Superior temporal gyrus (tissue), 1 donor: ENCODE data around the gene RPS3.

Source experiments
- DNase-seq: peaks from one replicate; pipeline ENCODE4 v3.0.0-alpha.2; 2016; ENCODE audit errors: extremely low spot score

RPS3 gene

GRCh38 chr11:75420224-75421034, 21.1 kb downstream of the RPS3 start:
- no peak for DNase-seq

DNA sequence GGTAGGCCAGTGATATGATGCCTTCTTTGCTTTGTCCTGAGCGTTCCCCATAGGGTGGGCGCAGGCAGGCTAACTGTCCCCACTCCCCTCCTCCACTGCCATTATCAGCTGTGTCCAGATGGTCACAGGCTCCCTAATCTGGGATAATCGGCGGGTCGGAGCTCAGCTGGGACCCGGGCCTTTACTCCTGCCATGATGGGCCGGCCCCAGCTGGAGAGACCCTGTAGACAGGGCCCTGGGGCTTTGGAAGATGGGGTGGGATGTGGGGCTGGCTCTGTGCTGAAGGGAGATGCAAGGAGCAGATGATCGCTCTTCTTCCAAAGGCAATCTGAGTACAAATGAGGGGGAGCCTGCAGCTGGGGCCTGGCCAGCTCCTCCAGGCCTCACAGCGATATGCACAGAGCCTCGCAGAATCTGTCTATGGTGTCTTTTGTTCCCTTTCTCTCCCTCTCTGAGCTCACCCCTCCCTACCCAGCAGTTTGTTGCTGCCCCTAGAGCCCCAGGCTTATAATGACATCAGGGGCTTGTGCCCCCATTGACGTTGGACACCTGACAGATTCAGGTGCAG, 21.8 kb downstream of the RPS3 start:
- peak; percentile 70 for DNase-seq

- no peak for DNase-seq
Measured at GRCh38 chr11:75421902-75422247, 22.6 kb downstream of the RPS3 start.

- peak; percentile 9 for DNase-seq
Measured at GRCh38 chr11:75422248-75423231, 23.2 kb downstream of the RPS3 start.

DNA sequence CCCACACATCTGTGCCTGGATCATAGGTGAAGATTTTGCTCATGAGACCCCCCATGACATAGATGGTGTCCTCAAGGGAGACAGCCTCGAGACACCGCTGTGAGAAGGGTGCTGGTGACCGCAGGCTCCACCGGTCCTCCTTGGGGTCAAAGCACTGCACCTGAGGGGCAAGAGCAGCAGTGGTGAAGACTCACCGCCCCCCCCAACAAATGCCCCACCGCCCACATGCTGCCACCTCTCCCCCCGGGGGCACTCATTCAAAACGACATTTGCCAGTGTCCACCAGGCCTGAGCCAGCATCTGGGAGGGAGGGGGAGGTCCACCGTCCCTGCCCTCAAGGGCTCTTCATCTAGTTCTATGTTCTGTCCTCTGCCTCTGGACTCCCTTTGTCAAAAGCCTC, 24.4 kb downstream of the RPS3 start:
- DNase-seq, result no peak

DNA sequence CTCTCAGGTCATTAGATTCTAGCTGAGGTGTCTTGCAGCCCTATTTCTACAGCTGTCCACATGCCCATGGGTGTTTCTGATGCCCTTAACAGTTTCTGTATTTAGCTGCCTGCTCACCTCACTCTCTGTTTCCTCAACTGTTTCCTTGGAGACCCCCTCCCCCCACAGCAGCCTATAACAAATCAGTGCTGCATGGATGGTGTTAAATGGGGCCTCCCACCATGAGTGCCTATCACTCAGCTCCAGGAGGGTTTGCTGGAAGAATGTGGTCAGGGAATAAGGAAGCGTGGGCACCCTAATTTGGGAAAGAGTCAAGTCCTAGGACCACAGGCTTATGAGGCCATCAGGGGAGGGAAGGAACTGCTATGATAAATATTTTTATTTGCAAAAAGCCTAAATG, 25.1 kb downstream of the RPS3 start:
- DNase-seq, result no peak

- no peak for DNase-seq
Measured at GRCh38 chr11:75425422-75425821, 26.1 kb downstream of the RPS3 start.

DNA sequence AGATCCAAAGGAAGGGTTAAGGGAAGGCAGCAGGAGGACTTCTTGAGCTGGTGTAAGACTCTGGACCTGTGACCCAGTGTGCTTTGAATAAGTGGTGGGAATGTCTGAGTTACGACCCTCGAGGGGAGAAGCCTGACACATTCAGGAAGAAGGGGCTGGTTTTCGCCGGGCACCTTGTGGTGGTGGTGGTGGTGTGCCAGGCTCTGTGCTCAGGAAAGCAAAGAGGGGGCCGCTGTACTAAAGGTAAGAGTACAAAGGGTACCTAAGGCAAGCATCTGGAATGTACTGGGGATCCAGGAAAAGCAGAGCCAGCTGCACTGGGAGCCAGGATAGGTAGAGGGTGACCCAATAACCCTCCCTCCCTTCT, 27.4 kb downstream of the RPS3 start:
- DNase-seq, result no peak

- DNase-seq, result no peak
Measured at GRCh38 chr11:75427181-75427580, 27.9 kb downstream of the RPS3 start.

DNA sequence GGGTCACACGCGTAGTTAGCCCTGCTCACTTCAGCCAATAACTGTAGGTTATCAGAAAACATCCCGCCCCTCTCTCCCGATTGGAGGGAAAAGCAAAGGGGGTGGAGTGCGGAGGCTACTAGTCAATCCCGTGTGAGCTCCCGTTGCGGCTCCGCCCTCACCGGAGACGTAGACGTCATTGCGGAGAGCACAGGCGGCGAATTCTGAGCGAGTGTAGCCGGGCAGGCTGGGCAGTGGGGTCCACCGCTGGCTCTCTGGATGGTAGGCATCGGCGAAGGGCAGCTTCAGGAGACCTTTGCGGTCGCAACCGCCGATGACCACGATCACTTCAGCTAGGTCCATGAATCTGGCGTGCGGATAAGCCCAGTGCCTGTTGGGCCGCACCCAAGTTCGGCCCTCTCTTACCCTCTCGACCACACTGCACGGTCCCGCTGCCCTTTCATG, 29.0 kb downstream of the RPS3 start:
- DNase-seq, result peak; percentile 80

GRCh38 chr11:75428989-75429640, 29.8 kb downstream of the RPS3 start:
- no peak for DNase-seq

DNA sequence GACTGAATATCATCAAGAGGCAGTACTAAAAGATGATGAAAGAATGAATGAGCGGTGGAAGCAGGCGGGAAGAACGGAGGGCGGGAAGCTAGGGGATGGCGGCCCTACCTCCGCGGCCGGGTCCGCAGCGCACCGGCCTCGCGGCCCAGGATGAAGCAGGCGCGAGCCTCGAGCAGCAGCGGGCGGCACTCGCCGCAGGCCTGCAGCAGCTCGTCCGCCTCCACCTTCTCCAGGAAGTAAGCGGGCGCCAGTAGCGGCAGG, 30.3 kb downstream of the RPS3 start:
- DNase-seq, result no peak

DNA sequence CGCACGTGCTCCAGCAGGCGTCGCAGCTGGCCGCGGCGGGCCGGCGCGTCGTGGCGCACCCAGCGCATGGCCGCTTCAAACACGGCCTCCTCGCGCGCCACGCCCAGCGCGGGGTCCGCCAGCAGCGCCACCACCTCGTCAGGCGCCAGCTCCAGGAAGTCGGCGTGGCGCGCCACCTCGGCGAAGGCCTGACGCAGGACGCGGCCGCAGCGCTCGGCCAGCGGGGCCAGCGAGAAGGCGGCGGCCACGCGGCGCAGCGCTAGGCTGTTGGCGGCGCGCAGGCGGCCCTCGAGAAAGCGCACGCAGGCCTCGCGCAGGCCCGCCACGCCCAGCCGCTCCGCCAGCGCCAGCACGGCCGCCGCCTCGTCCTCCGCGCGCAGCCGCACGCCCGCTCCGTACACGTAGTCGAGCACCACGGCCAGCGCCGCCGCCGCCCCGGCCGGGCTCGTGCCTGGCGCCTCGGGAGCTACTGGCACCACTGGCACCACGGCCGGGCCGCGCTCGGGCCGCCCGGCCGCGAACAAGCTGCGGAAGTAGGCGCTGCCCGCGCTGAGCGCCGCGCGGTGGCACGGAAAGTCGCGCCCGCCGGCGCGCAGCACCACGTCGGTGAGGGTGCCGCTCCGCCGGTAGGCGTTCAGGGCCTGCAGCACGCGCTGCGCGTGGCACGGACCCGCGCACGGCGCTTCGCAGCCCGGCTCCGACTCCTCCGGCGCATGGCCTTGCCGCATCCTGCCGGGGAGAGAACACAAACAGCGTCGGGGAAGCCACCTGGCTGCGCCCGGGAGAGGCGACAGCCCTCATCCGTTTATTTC, 30.8 kb downstream of the RPS3 start:
- DNase-seq, result peak; percentile 27

DNA sequence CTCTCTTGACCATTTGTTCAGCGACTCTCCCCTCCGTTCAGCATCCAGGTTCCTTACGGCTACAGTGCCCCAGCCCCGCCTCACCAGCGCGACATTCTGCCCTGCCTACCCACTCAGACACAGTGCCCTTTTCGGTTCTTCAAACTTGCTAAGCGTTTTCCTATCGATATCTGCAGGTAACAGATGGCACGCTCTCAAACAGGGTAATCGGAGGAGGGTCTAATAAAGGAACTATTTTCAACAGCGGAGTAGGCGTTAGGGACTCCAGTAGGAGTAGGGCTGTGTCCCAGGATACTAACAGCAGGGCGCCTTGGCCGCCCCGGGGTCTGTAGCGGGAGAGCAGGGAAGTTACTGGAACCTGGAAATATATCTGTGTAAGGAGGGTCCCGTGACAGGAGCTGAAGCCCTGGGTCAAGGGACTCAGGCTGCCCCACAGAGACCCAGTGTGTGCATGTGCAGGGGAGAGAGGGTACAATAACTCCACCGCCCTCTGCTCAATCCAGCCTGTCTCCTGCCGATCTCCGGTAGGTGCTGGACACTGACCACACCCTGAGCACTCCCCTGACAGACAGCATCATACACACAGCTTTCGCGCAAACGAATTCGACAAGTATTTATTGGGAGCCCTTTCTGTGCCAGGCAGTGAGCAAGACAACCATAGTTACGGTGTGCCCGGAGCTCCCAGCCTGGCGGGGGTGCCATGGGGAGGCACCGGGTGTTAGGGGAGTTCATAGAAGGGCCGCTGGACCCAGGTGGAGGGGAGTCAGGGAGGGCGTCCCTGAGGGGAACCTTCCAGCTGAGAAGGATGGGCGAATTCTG, 31.6 kb downstream of the RPS3 start:
- no peak for DNase-seq

- no peak for DNase-seq
Measured at GRCh38 chr11:75431533-75432525, 32.5 kb downstream of the RPS3 start.

- peak; percentile 50 for DNase-seq
Measured at GRCh38 chr11:75432911-75433321, 33.6 kb downstream of the RPS3 start, which contains the start of gene KLHL35. Gene KLHL35, minus strand, starts transcription at chr11:75433203. Its CDS starts 2,574 bp downstream, at chr11:75430629.

DNA sequence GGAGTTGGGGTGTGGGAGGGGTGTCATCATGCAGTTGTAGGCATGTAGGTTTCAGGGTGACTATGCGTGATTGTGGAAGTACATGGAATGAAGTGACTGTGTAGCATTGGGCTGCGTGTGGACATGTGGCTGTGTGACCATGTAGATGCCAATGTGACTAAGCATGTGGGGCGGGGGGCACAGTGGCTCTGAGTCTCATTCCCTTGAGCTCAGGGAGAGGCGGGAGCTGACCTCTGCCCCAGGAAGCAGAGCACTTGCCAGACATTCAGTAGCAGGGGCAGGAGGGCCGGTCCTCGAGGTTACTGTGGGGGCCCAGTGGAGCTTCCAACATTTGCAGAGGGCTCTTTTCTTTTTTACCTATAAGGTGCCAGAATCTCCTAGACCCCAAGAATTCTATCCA, 34.1 kb downstream of the RPS3 start:
- no peak for DNase-seq

DNA sequence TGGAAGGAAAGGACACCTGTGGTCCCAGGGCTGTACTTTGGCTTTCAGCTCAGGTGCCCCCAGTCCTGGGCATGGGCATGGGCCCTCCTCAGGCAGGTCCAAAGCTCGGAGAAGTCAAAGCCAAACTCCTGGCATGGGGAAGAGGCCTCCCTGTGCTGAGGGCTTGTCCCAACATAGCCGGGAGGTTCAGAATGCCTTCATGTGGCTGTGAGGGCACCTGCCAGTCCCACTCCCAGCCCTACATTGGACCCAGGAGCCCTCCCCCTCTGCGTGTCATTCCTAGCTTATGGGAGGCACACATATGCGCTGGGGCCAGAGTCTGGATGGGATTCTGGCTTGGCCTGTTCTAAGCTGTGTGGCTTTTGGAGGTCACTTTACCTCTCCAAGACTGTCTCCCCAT, 34.7 kb downstream of the RPS3 start:
- DNase-seq, result no peak
